ENCODE measurements around the gene LAPTM4A. TPM values are rescaled to one million over a fixed set of nuclear protein-coding genes. Genes with fewer than 3 reads are reported as not detected.

The LAPTM4A gene
- total RNA-seq, 3 donors from 2014 or later: 199 to 349 (median 264) TPM

DNA sequence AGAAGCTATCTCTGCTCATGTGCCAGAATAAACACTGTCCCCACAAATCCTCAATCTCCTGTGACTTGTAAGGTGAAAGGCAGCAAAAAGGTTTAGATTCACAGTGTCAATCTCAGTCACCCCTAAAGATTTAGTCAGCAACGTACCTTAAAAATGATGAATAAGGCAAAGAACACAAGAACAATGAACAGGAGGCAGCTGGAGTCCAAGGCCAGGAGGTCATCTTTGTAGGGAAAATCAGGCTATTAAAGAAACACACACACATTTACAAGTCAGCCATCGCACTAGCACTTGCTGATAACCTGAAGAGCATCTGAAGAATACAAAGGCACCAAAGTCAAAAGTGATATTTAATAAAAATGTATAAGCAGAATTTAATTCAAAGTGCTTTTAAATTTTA, 16.6 kb downstream of the LAPTM4A start:
- intact Hi-C loops (cut with DNase I; ENCODE audit: low total_unique reads): no loop called here
- H3K27me3 ChIP-seq: no peaks in the 10 kb centered on the region
- H3K27ac ChIP-seq: no peak overlapping the region
- TF ChIP-seq POLR2AphosphoS5 (IDR thresholded peaks at IDR 0.05): no peak
- TF ChIP-seq POLR2A (IDR thresholded peaks at IDR 0.05): no peak
- no peak for TF ChIP-seq CTCF (IDR thresholded peaks at IDR 0.05)
- DNase-seq (ENCODE audit: low spot score in 2 of 2): no peak
- no peaks in the 10 kb centered on the region for H3K4me1 ChIP-seq
- H3K36me3 ChIP-seq: peaks cover 17% of the 10 kb centered on the region
- no peak overlapping the region for H3K4me3 ChIP-seq
- H3K9me3 ChIP-seq: peaks cover 0 to 5% of the 10 kb centered on the region in 2 donors

- H3K27me3 ChIP-seq: no peaks in the 10 kb centered on the region
- H3K27ac ChIP-seq: no peak overlapping the region
- DNase-seq (ENCODE audit: low spot score in 2 of 2): no peak
- H3K9me3 ChIP-seq: peaks cover 0 to 7% of the 10 kb centered on the region in 2 donors
- peaks cover 17% of the 10 kb centered on the region for H3K36me3 ChIP-seq
- H3K4me3 ChIP-seq: no peak overlapping the region
- TF ChIP-seq POLR2A (IDR thresholded peaks at IDR 0.05) (no peak), CTCF (IDR thresholded peaks at IDR 0.05) (no peak), POLR2AphosphoS5 (IDR thresholded peaks at IDR 0.05) (no peak)
- intact Hi-C loops (cut with DNase I; ENCODE audit: low total_unique reads): no loop called here
- no peaks in the 10 kb centered on the region for H3K4me1 ChIP-seq
Measured at GRCh38 chr2:20034218-20034617, 17.2 kb downstream of the LAPTM4A start.

GRCh38 chr2:20033322-20033721, 18.1 kb downstream of the LAPTM4A start:
- intact Hi-C loops (cut with DNase I; ENCODE audit: low total_unique reads): no loop called here
- Histone ChIP-seq H3K27me3 (no peaks in the 10 kb centered on the region), H3K4me3 (no peak overlapping the region), H3K36me3 (peaks cover 17% of the 10 kb centered on the region), H3K4me1 (no peaks in the 10 kb centered on the region), H3K9me3 (peaks cover 4 to 11% of the 10 kb centered on the region in 2 donors), H3K27ac (no peak overlapping the region)
- TF ChIP-seq POLR2A (IDR thresholded peaks at IDR 0.05) (no peak), POLR2AphosphoS5 (IDR thresholded peaks at IDR 0.05) (no peak), CTCF (IDR thresholded peaks at IDR 0.05) (no peak)
- no peak for DNase-seq (ENCODE audit: low spot score in 2 of 2)

- H3K4me1 ChIP-seq: no peaks in the 10 kb centered on the region
- intact Hi-C loops (cut with DNase I; ENCODE audit: low total_unique reads): no loop called here
- TF ChIP-seq CTCF (IDR thresholded peaks at IDR 0.05) (no peak), POLR2A (IDR thresholded peaks at IDR 0.05) (no peak), POLR2AphosphoS5 (IDR thresholded peaks at IDR 0.05) (no peak)
- H3K27me3 ChIP-seq: no peaks in the 10 kb centered on the region
- H3K9me3 ChIP-seq: peaks cover 5 to 14% of the 10 kb centered on the region in 2 donors
- DNase-seq (ENCODE audit: low spot score in 2 of 2): no peak
- H3K36me3 ChIP-seq: peaks cover 13% of the 10 kb centered on the region
- H3K27ac ChIP-seq: no peak overlapping the region
- no peak overlapping the region for H3K4me3 ChIP-seq
Measured at GRCh38 chr2:20030224-20030623, 21.2 kb downstream of the LAPTM4A start.

DNA sequence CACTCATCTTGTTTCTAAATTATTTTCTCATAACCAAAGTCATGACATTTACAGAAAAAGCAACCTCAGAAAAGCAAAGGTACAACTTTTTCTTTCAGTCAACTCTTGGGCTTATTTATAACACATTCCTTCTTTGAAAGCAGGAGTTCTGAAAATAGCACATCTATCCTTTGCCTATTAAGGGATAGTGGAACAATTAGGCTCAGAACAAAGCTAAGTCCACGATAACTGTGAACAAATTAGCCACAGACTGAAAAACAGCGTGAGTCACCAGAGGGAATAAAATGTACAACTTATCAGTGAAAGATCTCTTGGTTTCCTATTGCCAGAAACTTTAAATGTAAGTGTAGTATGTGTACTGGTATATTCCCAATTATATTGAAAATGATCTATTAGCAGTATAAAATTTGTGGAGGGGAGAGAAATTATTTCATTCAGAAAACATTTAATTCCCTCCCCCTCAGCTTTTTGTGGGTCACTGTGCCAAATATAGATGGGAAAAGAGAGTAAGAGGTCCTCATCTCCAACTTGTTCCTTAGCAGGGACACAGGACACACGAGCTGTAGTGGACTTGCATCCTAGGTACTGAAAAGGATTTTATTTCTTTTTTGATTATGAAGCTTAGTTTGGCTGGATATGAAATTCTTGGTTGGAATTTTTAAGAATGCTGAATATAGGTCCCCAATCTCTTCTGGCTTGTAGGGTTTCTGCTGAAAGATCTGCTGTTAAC, 23.6 kb downstream of the LAPTM4A start:
- no peak overlapping the region for H3K27ac ChIP-seq
- peaks cover 5 to 14% of the 10 kb centered on the region in 2 donors for H3K9me3 ChIP-seq
- H3K27me3 ChIP-seq: no peaks in the 10 kb centered on the region
- DNase-seq (ENCODE audit: low spot score in 2 of 2): no peak
- H3K36me3 ChIP-seq: peaks cover 2% of the 10 kb centered on the region
- no peaks in the 10 kb centered on the region for H3K4me1 ChIP-seq
- no peak overlapping the region for H3K4me3 ChIP-seq
- no peak for TF ChIP-seq POLR2A (IDR thresholded peaks at IDR 0.05)
- TF ChIP-seq CTCF (IDR thresholded peaks at IDR 0.05): no peak
- TF ChIP-seq POLR2AphosphoS5 (IDR thresholded peaks at IDR 0.05): no peak
- intact Hi-C loops (cut with DNase I; ENCODE audit: low total_unique reads): no loop called here

All from breast epithelium (tissue), 4 donors.